Measurements from ENCODE around the gene DAZAP2.

- TF ChIP-seq CTCF (optimal IDR thresholded peaks at IDR 0.05 in 1 of 3, IDR thresholded peaks at IDR 0.05 in 1 of 3, conservative IDR thresholded peaks at IDR 0.05 in 1 of 3; ENCODE audit: extremely low read depth in 1 of 3, insufficient read depth in 2 of 3, low read length in 3 of 3) (no peak), EZH2 (IDR thresholded peaks at IDR 0.05; ENCODE audit: low read length) (no peak)
These were observed 26.4 kb downstream of the DAZAP2 start for GRCh38 chr12:51265024-51265423.

Data from keratinocyte (primary cell).